ENCODE data around the gene PLS1. TPM values are rescaled to one million over a fixed set of nuclear protein-coding genes. Genes with fewer than 3 reads are reported as not detected.

PLS1 gene
- total RNA-seq, 2 donors from 2014 or later = 6.4 to 7.0 TPM

- Histone ChIP-seq H3K4me1 (replicated peaks) (no peaks in the 10 kb centered on the region), H3K9me3 (no peaks in the 10 kb centered on the region), H3K27ac (peak overlapping the region; percentile 70 to 83), H3K27me3 (replicated peaks; ENCODE audit: insufficient read depth) (no peaks in the 10 kb centered on the region), H3K4me3 (peak overlapping the region; percentile 70 to 81), H3K36me3 (no peaks in the 10 kb centered on the region)
- 2% methylated on average over 33 of the region's 35 CpGs for WGBS
- intact Hi-C loops (cut with DNase I) = loop anchor here (10.0 kb wide), 1 partner anchor 280 kb away; the partner anchor contains the start of gene U2SURP
- no peak for TF ChIP-seq POLR2A (IDR thresholded peaks at IDR 0.05)
- TF ChIP-seq POLR2AphosphoS5 (IDR thresholded peaks at IDR 0.05) = no peak
- no peak for TF ChIP-seq CTCF (IDR thresholded peaks at IDR 0.05)
- peak; percentile 4 for DNase-seq (ENCODE audit: low spot score)
Measured at GRCh38 chr3:142724682-142725356, 128.6 kb downstream of the PLS1 start.

GRCh38 chr3:142725357-142725739, 129.2 kb downstream of the PLS1 start:
- Histone ChIP-seq H3K27ac (no peak overlapping the region), H3K36me3 (no peaks in the 10 kb centered on the region), H3K4me3 (no peak overlapping the region), H3K27me3 (replicated peaks; ENCODE audit: insufficient read depth) (no peaks in the 10 kb centered on the region), H3K4me1 (replicated peaks) (no peaks in the 10 kb centered on the region), H3K9me3 (no peaks in the 10 kb centered on the region)
- TF ChIP-seq POLR2AphosphoS5 (IDR thresholded peaks at IDR 0.05) = no peak
- intact Hi-C loops (cut with DNase I) = loop anchor here (10.0 kb wide), 1 partner anchor 279 kb away; the partner anchor contains the start of gene U2SURP
- no peak for DNase-seq (ENCODE audit: low spot score)
- 18% methylated on average over 5 of the region's 5 CpGs for WGBS

GRCh38 chr3:142726017-142726416, 129.8 kb downstream of the PLS1 start:
- 76% methylated on average over 1 of the region's 1 CpG for WGBS
- Histone ChIP-seq H3K9me3 (no peaks in the 10 kb centered on the region), H3K27me3 (replicated peaks; ENCODE audit: insufficient read depth) (no peaks in the 10 kb centered on the region), H3K4me3 (no peak overlapping the region), H3K36me3 (no peaks in the 10 kb centered on the region), H3K4me1 (replicated peaks) (no peaks in the 10 kb centered on the region), H3K27ac (no peak overlapping the region)
- intact Hi-C loops (cut with DNase I) = loop anchor here (10.0 kb wide), 1 partner anchor 279 kb away; the partner anchor contains the start of gene U2SURP
- DNase-seq (ENCODE audit: low spot score) = no peak
- no peak for TF ChIP-seq CTCF (IDR thresholded peaks at IDR 0.05)
- TF ChIP-seq POLR2A (IDR thresholded peaks at IDR 0.05) = no peak
- no peak for TF ChIP-seq POLR2AphosphoS5 (IDR thresholded peaks at IDR 0.05)

- 90% methylated on average over 3 of the region's 3 CpGs for WGBS
- H3K4me3 ChIP-seq = no peak overlapping the region
- intact Hi-C loops (cut with DNase I) = no loop called here
- H3K27ac ChIP-seq = no peak overlapping the region
- H3K4me1 ChIP-seq (replicated peaks) = no peaks in the 10 kb centered on the region
- H3K9me3 ChIP-seq = no peaks in the 10 kb centered on the region
- no peak for DNase-seq (ENCODE audit: low spot score)
- TF ChIP-seq CTCF (IDR thresholded peaks at IDR 0.05) = no peak
- no peak for TF ChIP-seq POLR2AphosphoS5 (IDR thresholded peaks at IDR 0.05)
- TF ChIP-seq POLR2A (IDR thresholded peaks at IDR 0.05) = no peak
- H3K36me3 ChIP-seq = no peaks in the 10 kb centered on the region
- no peaks in the 10 kb centered on the region for H3K27me3 ChIP-seq (replicated peaks; ENCODE audit: insufficient read depth)
Measured at GRCh38 chr3:142732066-142732465, 135.9 kb downstream of the PLS1 start.

GRCh38 chr3:142734834-142735233, 138.6 kb downstream of the PLS1 start:
- intact Hi-C loops (cut with DNase I) = no loop called here
- Histone ChIP-seq H3K9me3 (no peaks in the 10 kb centered on the region), H3K4me1 (replicated peaks) (no peaks in the 10 kb centered on the region), H3K36me3 (no peaks in the 10 kb centered on the region), H3K27me3 (replicated peaks; ENCODE audit: insufficient read depth) (no peaks in the 10 kb centered on the region), H3K4me3 (no peak overlapping the region), H3K27ac (no peak overlapping the region)
- no peak for TF ChIP-seq CTCF (IDR thresholded peaks at IDR 0.05)
- no peak for TF ChIP-seq POLR2AphosphoS5 (IDR thresholded peaks at IDR 0.05)
- TF ChIP-seq POLR2A (IDR thresholded peaks at IDR 0.05) = no peak
- WGBS = 97% methylated on average over 2 of the region's 2 CpGs
- no peak for DNase-seq (ENCODE audit: low spot score)
